H9 (cell line): ENCODE results near the gene FAM241A. TPM values are rescaled to one million over a fixed set of nuclear protein-coding genes. Genes with fewer than 3 reads are reported as not detected.

Experiments
- DNase-seq: peaks from one replicate; pipeline ENCODE4 v3.0.0-alpha.2; 2017
- H2AFZ ChIP-seq: one replicate; pipeline ENCODE4 v1.6.1; 2013; ENCODE audit warnings: mild to moderate bottlenecking, low read length, control low read depth, moderate library complexity
- H2AK5ac ChIP-seq: 2 replicates; pipeline ENCODE4 v1.6.1; 2013; ENCODE audit warnings: low read length, control low read depth, mixed read lengths; ENCODE audit not compliant: insufficient read length
- H2BK120ac ChIP-seq: one replicate; pipeline ENCODE4 v1.6.1; 2013; ENCODE audit warnings: low read depth, mild to moderate bottlenecking, low read length, control low read depth, inconsistent platforms; ENCODE audit not compliant: poor library complexity, severe bottlenecking
- H2BK12ac ChIP-seq: 2 replicates; pipeline ENCODE4 v1.6.1; 2013; ENCODE audit warnings: low read length, control low read depth, mixed read lengths, low read depth; ENCODE audit not compliant: insufficient read length
- H2BK15ac ChIP-seq: 2 replicates; pipeline ENCODE4 v1.6.1; 2013; ENCODE audit warnings: low read depth, low read length, control low read depth
- H2BK20ac ChIP-seq: one replicate; pipeline ENCODE4 v1.6.1; 2013; ENCODE audit warnings: low read depth, mild to moderate bottlenecking, low read length, control low read depth, inconsistent platforms; ENCODE audit not compliant: poor library complexity, severe bottlenecking
- H2BK5ac ChIP-seq: 2 replicates; pipeline ENCODE4 v1.6.1; 2013; ENCODE audit warnings: low read length, control low read depth, mixed read lengths; ENCODE audit not compliant: insufficient read length
- H3K14ac ChIP-seq: 2 replicates; pipeline ENCODE4 v1.6.1; 2013; ENCODE audit warnings: low read length, control low read depth; ENCODE audit not compliant: insufficient read depth
- H3K18ac ChIP-seq: 2 replicates; pipeline ENCODE4 v1.6.1; 2013; ENCODE audit warnings: low read depth, mild to moderate bottlenecking, mixed read lengths, low read length, control low read depth; ENCODE audit not compliant: insufficient read length
- H3K23ac ChIP-seq: 2 replicates; pipeline ENCODE4 v1.6.1; 2013; ENCODE audit warnings: low read length, control low read depth, mixed read lengths, low read depth; ENCODE audit not compliant: insufficient read length
- H3K23me2 ChIP-seq: 2 replicates; pipeline ENCODE4 v1.6.1; 2013; ENCODE audit warnings: low read depth, mild to moderate bottlenecking, mixed read lengths, low read length, control low read depth; ENCODE audit not compliant: insufficient read length, poor library complexity, severe bottlenecking
- H3K27ac ChIP-seq: 2 replicates; pipeline ENCODE4 v1.5.1; 2013; ENCODE audit warnings: low read length, control low read depth, mixed read lengths, low read depth; ENCODE audit not compliant: insufficient read length
- H3K27me3 ChIP-seq: 2 replicates; pipeline ENCODE4 v1.6.1; 2013; ENCODE audit warnings: low read length, control low read depth, inconsistent platforms; ENCODE audit not compliant: insufficient read depth
- H3K4ac ChIP-seq: 2 replicates; pipeline ENCODE4 v1.6.1; 2013; ENCODE audit warnings: low read depth, mild to moderate bottlenecking, control low read depth, inconsistent platforms, low read length, moderate library complexity
- H3K4me1 ChIP-seq: 2 replicates; pipeline ENCODE4 v1.6.1; 2013; ENCODE audit warnings: low read length, control low read depth, inconsistent platforms; ENCODE audit not compliant: insufficient read depth
- H3K4me2 ChIP-seq: 2 replicates; pipeline ENCODE4 v1.6.1; 2013; ENCODE audit warnings: low read length, control low read depth, mixed read lengths; ENCODE audit not compliant: insufficient read length, insufficient read depth
- H3K56ac ChIP-seq: 2 replicates; pipeline ENCODE4 v1.6.1; 2013; ENCODE audit warnings: low read depth, mild to moderate bottlenecking, mixed read lengths, low read length, control low read depth; ENCODE audit not compliant: insufficient read length
- H3K79me1 ChIP-seq: 2 replicates; pipeline ENCODE4 v1.6.1; 2013; ENCODE audit warnings: low read depth, mild to moderate bottlenecking, moderate library complexity, low read length, control low read depth, inconsistent platforms; ENCODE audit not compliant: insufficient read depth, poor library complexity, severe bottlenecking
- H3K79me2 ChIP-seq: 2 replicates; pipeline ENCODE4 v1.6.1; 2013; ENCODE audit warnings: low read length, control low read depth, inconsistent platforms; ENCODE audit not compliant: insufficient read depth
- H3K9ac ChIP-seq: 2 replicates; pipeline ENCODE4 v1.6.1; 2013; ENCODE audit warnings: low read length, control low read depth, mixed read lengths; ENCODE audit not compliant: insufficient read length; ENCODE audit errors: extremely low read depth
- H3K9me3 ChIP-seq: one replicate; pipeline ENCODE4 v1.6.1; 2013; ENCODE audit warnings: low read depth, low read length, inconsistent platforms; ENCODE audit not compliant: control insufficient read depth
- H3T11ph ChIP-seq: one replicate; pipeline ENCODE4 v1.6.1; 2013; ENCODE audit warnings: mild to moderate bottlenecking, low read length, control low read depth, inconsistent platforms
- H4K20me1 ChIP-seq: one replicate; pipeline ENCODE4 v1.6.1; 2013; ENCODE audit not compliant: control insufficient read depth, insufficient read length, insufficient read depth
- H4K5ac ChIP-seq: 2 replicates; pipeline ENCODE4 v1.6.1; 2013; ENCODE audit warnings: low read depth, mild to moderate bottlenecking, mixed read lengths, low read length, control low read depth; ENCODE audit not compliant: insufficient read length
- H4K8ac ChIP-seq: replicated peaks from 2 replicates; pipeline ENCODE4 v1.6.1; 2013; ENCODE audit warnings: low read length, control low read depth, mixed read lengths, low read depth; ENCODE audit not compliant: insufficient read length
- H4K91ac ChIP-seq: 2 replicates; pipeline ENCODE4 v1.6.1; 2013; ENCODE audit warnings: low read depth, mild to moderate bottlenecking, moderate library complexity, mixed read lengths, low read length, control low read depth; ENCODE audit not compliant: insufficient read length
- H3K27ac Mint-ChIP-seq, 3 experiments: 2 replicates in 2 of 3; 3 replicates in 1 of 3; pipeline ENCODE4 v1.8.0; 2020 to 2021; ENCODE audit warnings: mixed read lengths in 3 of 3, mild to moderate bottlenecking in 1 of 3, moderate library complexity in 1 of 3
- H3K27me3 Mint-ChIP-seq: 2 replicates; pipeline ENCODE4 v1.8.0; 2021; ENCODE audit warnings: low read depth, mild to moderate bottlenecking, moderate library complexity, mixed read lengths
- H3K36me3 Mint-ChIP-seq, 3 experiments: 2 replicates in 2 of 3; 3 replicates in 1 of 3; pipeline ENCODE4 v1.8.0; 2020 to 2021; ENCODE audit warnings: low read depth in 3 of 3, mixed read lengths in 3 of 3; ENCODE audit not compliant: insufficient read depth in 1 of 3
- H3K4me1 Mint-ChIP-seq, 2 experiments: 2 replicates each; pipeline ENCODE4 v1.8.0; 2020; ENCODE audit warnings: mixed read lengths in 2 of 2
- H3K4me3 Mint-ChIP-seq, 2 experiments: 2 replicates in 1 of 2; 3 replicates in 1 of 2; pipeline ENCODE4 v1.8.0; 2020 to 2021; ENCODE audit warnings: mild to moderate bottlenecking in 2 of 2, mixed read lengths in 2 of 2, moderate library complexity in 1 of 2
- H3K9me3 Mint-ChIP-seq, 2 experiments: 2 replicates in 1 of 2; 3 replicates in 1 of 2; pipeline ENCODE4 v1.8.0; 2020; ENCODE audit warnings: mild to moderate bottlenecking in 2 of 2, mixed read lengths in 2 of 2, moderate library complexity in 1 of 2
- total RNA-seq: library from RNA; stranded (reverse); gene quantifications from 2 replicates; pipeline ENCODE4 v1.2.1, GENCODE V29; 2021
- TF ChIP-seq, protein P1 (sequence below): fragments of 200-600 bp; sonication (generic); conservative IDR thresholded peaks from 3 replicates; pipeline ENCODE4 v1.8.0; 2021; ENCODE audit warnings: antibody characterized with exemption, mild to moderate bottlenecking

The FAM241A gene
- total RNA-seq, 1 experiment from 2014 or later = 0.13 TPM

DNA sequence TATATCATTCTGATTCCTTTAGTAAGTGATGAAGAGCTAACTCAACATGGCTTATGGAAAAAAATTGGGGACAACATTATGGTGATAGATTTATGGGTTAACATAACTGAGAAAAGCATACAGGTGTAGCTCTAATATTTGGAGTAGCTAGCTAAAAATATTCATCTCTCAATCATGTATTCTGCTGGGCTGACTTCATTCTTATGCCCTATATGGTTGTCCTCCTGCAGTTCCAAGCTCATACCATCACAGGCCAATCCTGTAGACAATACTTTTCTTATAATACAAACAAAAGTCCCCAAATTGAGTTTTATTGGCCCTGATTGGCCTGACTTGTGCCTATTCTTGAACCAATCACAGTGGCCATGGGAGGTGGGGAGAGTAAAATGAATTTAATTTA is 6.7 kb upstream of the FAM241A start:
- Histone ChIP-seq H3K27ac (no peak overlapping the region), H2BK15ac (no peak overlapping the region), H3K9me3 (no peaks in the 10 kb centered on the region), H4K20me1 (no peaks in the 10 kb centered on the region), H4K5ac (no peak overlapping the region), H4K91ac (no peak overlapping the region), H2AFZ (no peak overlapping the region), H3K79me1 (no peaks in the 10 kb centered on the region), H2AK5ac (no peak overlapping the region), H4K8ac (no peak overlapping the region), H3K23me2 (no peaks in the 10 kb centered on the region), H2BK5ac (no peak overlapping the region), H3K56ac (no peak overlapping the region), H3K4me2 (no peak overlapping the region), H3K4ac (no peak overlapping the region), H3T11ph (no peak overlapping the region), H3K4me1 (no peaks in the 10 kb centered on the region), H3K79me2 (no peaks in the 10 kb centered on the region), H2BK20ac (no peak overlapping the region), H3K14ac (no peak overlapping the region), H3K27me3 (no peaks in the 10 kb centered on the region), H3K23ac (no peak overlapping the region), H3K18ac (no peak overlapping the region), H2BK120ac (no peak overlapping the region), H2BK12ac (no peak overlapping the region), H3K9ac (no peak overlapping the region)
- Mint-ChIP-seq H3K27ac (no peak overlapping the region), H3K9me3 (peaks cover 0 to 2% of the 10 kb centered on the region in 2 experiments; a peak in 1 of 5 replicates), H3K27me3 (peaks cover 2% of the 10 kb centered on the region; the same call in 1 of the 2 replicates), H3K36me3 (no peaks in the 10 kb centered on the region), H3K4me1 (no peaks in the 10 kb centered on the region), H3K4me3 (no peak overlapping the region)
- DNase-seq = no peak
- TF ChIP-seq, protein P1, sequence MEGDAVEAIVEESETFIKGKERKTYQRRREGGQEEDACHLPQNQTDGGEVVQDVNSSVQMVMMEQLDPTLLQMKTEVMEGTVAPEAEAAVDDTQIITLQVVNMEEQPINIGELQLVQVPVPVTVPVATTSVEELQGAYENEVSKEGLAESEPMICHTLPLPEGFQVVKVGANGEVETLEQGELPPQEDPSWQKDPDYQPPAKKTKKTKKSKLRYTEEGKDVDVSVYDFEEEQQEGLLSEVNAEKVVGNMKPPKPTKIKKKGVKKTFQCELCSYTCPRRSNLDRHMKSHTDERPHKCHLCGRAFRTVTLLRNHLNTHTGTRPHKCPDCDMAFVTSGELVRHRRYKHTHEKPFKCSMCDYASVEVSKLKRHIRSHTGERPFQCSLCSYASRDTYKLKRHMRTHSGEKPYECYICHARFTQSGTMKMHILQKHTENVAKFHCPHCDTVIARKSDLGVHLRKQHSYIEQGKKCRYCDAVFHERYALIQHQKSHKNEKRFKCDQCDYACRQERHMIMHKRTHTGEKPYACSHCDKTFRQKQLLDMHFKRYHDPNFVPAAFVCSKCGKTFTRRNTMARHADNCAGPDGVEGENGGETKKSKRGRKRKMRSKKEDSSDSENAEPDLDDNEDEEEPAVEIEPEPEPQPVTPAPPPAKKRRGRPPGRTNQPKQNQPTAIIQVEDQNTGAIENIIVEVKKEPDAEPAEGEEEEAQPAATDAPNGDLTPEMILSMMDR = no peak
